Neural cell (in vitro differentiated cells): ENCODE data around the gene FGFBP2. TPM values are rescaled to one million over a fixed set of nuclear protein-coding genes. Genes with fewer than 3 reads are reported as not detected.

ENCODE experiments used
- H2AFZ ChIP-seq: fragments of 200-600, 300-800 bp; sonication (generic), shearing (Covaris generic); 2 replicates; pipeline ENCODE4 v1.6.0; 2014; ENCODE audit warnings: low read depth, mild to moderate bottlenecking, antibody characterized with exemption, low read length, moderate library complexity
- H3F3A ChIP-seq: fragments of 200-600 bp; shearing (Covaris generic); 2 replicates; pipeline ENCODE4 v1.6.1; 2016; ENCODE audit warnings: mild to moderate bottlenecking, moderate library complexity, mixed read lengths, antibody characterized with exemption, low read length; ENCODE audit not compliant: insufficient read depth, poor library complexity, severe bottlenecking
- H3K27ac ChIP-seq: fragments of 200-600, 300-800 bp; sonication (generic), shearing (Covaris generic); 2 replicates; pipeline ENCODE4 v1.5.1; 2014; ENCODE audit warnings: mild to moderate bottlenecking, low read length, moderate library complexity
- H3K27me3 ChIP-seq: fragments of 300-800, 200-600 bp; sonication (generic), shearing (Covaris generic); 2 replicates; pipeline ENCODE4 v1.6.0; 2014; ENCODE audit warnings: mild to moderate bottlenecking, low read depth, low read length, moderate library complexity; ENCODE audit not compliant: insufficient read depth
- H3K36me3 ChIP-seq: fragments of 300-800, 200-600 bp; sonication (generic), shearing (Covaris generic); 2 replicates; pipeline ENCODE4 v1.5.1; 2014; ENCODE audit warnings: mild to moderate bottlenecking, antibody characterized with exemption, low read length, moderate library complexity; ENCODE audit not compliant: insufficient read depth
- H3K4me2 ChIP-seq: fragments of 300-800, 200-600 bp; sonication (generic), shearing (Covaris generic); 2 replicates; pipeline ENCODE4 v1.6.0; 2014; ENCODE audit warnings: mild to moderate bottlenecking, low read length
- H3K4me3 ChIP-seq: fragments of 300-800, 200-600 bp; sonication (generic), shearing (Covaris generic); 2 replicates; pipeline ENCODE4 v1.5.1; 2014; ENCODE audit warnings: mild to moderate bottlenecking, low read length, moderate library complexity
- H3K79me2 ChIP-seq: fragments of 200-600 bp; shearing (Covaris generic); replicated peaks from 2 replicates; pipeline ENCODE4 v1.6.0; 2014; ENCODE audit warnings: mild to moderate bottlenecking, low read length, moderate library complexity; ENCODE audit not compliant: insufficient read depth
- H3K9ac ChIP-seq: fragments of 300-800, 200-600 bp; sonication (generic), shearing (Covaris generic); 2 replicates; pipeline ENCODE4 v1.6.1; 2016; ENCODE audit warnings: mild to moderate bottlenecking, low read length, mixed read lengths
- H3K9me2 ChIP-seq: fragments of 200-600 bp; shearing (Covaris generic); 2 replicates; pipeline ENCODE4 v1.6.1; 2016; ENCODE audit warnings: mild to moderate bottlenecking, low read length, mixed read lengths; ENCODE audit not compliant: insufficient read depth
- H3K9me3 ChIP-seq: fragments of 200-600, 300-800 bp; sonication (generic), shearing (Covaris generic); 2 replicates; pipeline ENCODE4 v1.6.1; 2016; ENCODE audit warnings: mild to moderate bottlenecking, mixed run types, low read length, moderate library complexity, mixed read lengths
- H4K20me1 ChIP-seq: fragments of 200-600 bp; shearing (Covaris generic); 2 replicates; pipeline ENCODE4 v1.6.1; 2016; ENCODE audit warnings: mild to moderate bottlenecking, mixed run types; ENCODE audit not compliant: insufficient read depth
- EP300 ChIP-seq: fragments of 450-650 bp; conservative IDR thresholded peaks from 2 replicates; pipeline ENCODE4 v1.6.1; 2014; ENCODE audit warnings: antibody characterized with exemption, mild to moderate bottlenecking, moderate library complexity; ENCODE audit not compliant: poor library complexity, severe bottlenecking
- EZH2 ChIP-seq: fragments of 200-600, 300-800 bp; shearing (Covaris generic), sonication (generic); IDR thresholded peaks from 2 replicates; pipeline ENCODE4 v1.6.1; 2014; ENCODE audit warnings: antibody characterized with exemption, low read length, borderline replicate concordance, mild to moderate bottlenecking; ENCODE audit not compliant: insufficient read depth, poor library complexity, severe bottlenecking
- MXI1 ChIP-seq: fragments of 450-650 bp; conservative IDR thresholded peaks from 2 replicates; pipeline ENCODE4 v1.6.1; 2014; ENCODE audit warnings: antibody characterized with exemption, mild to moderate bottlenecking; ENCODE audit not compliant: poor library complexity, severe bottlenecking
- POLR2AphosphoS5 ChIP-seq: IDR thresholded peaks from 2 replicates; pipeline ENCODE4 v1.6.1; 2012
- RAD21 ChIP-seq: fragments of 450-650 bp; conservative IDR thresholded peaks from 2 replicates; pipeline ENCODE4 v1.6.1; 2014; ENCODE audit warnings: antibody characterized with exemption, mild to moderate bottlenecking, moderate library complexity
- SMC3 ChIP-seq: fragments of 450-650 bp; conservative IDR thresholded peaks from 2 replicates; pipeline ENCODE4 v1.6.1; 2014; ENCODE audit warnings: antibody characterized with exemption, mild to moderate bottlenecking, moderate library complexity; ENCODE audit not compliant: poor library complexity
- TAF1 ChIP-seq: IDR thresholded peaks from 2 replicates; pipeline ENCODE4 v1.6.1; 2012; ENCODE audit warnings: low read depth
- polyA plus RNA-seq: library from polyadenylated mRNA; depleted of rRNA; stranded (reverse); fragments of >200 nt; gene quantifications from 2 replicates; pipeline ENCODE4 v1.2.3, GENCODE V29; 2014
- TF ChIP-seq, protein P1 (sequence below): fragments of 450-650 bp; IDR thresholded peaks from 2 replicates; pipeline ENCODE4 v1.5.1; 2014; ENCODE audit warnings: antibody characterized with exemption, mild to moderate bottlenecking, moderate library complexity; ENCODE audit not compliant: poor library complexity, severe bottlenecking
- TF ChIP-seq, protein P2 (sequence below): IDR thresholded peaks from 2 replicates; pipeline ENCODE4 v1.6.1; 2012; ENCODE audit warnings: borderline replicate concordance

Gene FGFBP2
- polyA plus RNA-seq, 1 donor from 2014 or later = not detected

GRCh38 chr4:15938640-15939039, 24.3 kb downstream of the FGFBP2 start, which contains the start of gene FGFBP1:
TSS of gene FGFBP1 (minus strand) at chr4:15938740. CDS start at chr4:15936632, 2,108 bp downstream.
- Histone ChIP-seq H3K4me3 (no peak within 1 kb of the TSS), H3K9me3 (no peaks in the 10 kb centered on the region), H3K79me2 (no peaks in the 10 kb centered on the region), H3K9ac (no peak within 1 kb of the TSS), H2AFZ (no peak within 1 kb of the TSS), H3K4me2 (no peak within 1 kb of the TSS), H3K27me3 (no peaks in the 10 kb centered on the region), H3K9me2 (no peaks in the 10 kb centered on the region), H3K27ac (no peak within 1 kb of the TSS), H3K36me3 (no peaks in the 10 kb centered on the region), H3F3A (no peaks in the 10 kb centered on the region), H4K20me1 (no peaks in the 10 kb centered on the region)
- no peak for TF ChIP-seq MXI1

DNA sequence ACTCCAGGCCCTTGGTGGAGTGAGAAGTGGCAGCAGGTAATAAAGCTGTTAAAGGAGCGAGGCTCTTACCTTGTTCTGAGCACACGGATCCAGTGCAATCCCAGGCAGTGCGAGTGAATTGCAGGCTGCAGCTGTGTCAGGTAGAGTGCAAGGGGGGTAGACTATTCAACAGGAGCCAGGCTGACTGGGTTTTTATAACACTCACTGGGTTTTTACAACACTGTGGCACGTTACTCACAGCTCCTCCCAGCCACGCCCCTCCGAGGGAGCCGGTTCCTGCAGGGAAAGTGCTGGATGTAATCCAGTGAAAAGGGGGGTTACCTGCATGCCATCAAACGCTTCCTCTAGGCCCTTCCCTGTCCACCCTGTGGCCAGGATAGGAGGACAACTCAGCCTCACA, 24.8 kb downstream of the FGFBP2 start:
- Histone ChIP-seq H3K4me3 (no peak overlapping the region), H3K9me2 (no peaks in the 10 kb centered on the region), H2AFZ (no peak overlapping the region), H3K36me3 (no peaks in the 10 kb centered on the region), H3K9me3 (no peaks in the 10 kb centered on the region), H3K27me3 (no peaks in the 10 kb centered on the region), H3K27ac (no peak overlapping the region), H3K79me2 (no peaks in the 10 kb centered on the region), H3K9ac (no peak overlapping the region), H4K20me1 (no peaks in the 10 kb centered on the region), H3F3A (no peaks in the 10 kb centered on the region), H3K4me2 (no peak overlapping the region)
- TF ChIP-seq EZH2 = no peak
- TF ChIP-seq MXI1 = no peak
- TF ChIP-seq TAF1 = no peak
- no peak for TF ChIP-seq RAD21
- TF ChIP-seq, protein P1, sequence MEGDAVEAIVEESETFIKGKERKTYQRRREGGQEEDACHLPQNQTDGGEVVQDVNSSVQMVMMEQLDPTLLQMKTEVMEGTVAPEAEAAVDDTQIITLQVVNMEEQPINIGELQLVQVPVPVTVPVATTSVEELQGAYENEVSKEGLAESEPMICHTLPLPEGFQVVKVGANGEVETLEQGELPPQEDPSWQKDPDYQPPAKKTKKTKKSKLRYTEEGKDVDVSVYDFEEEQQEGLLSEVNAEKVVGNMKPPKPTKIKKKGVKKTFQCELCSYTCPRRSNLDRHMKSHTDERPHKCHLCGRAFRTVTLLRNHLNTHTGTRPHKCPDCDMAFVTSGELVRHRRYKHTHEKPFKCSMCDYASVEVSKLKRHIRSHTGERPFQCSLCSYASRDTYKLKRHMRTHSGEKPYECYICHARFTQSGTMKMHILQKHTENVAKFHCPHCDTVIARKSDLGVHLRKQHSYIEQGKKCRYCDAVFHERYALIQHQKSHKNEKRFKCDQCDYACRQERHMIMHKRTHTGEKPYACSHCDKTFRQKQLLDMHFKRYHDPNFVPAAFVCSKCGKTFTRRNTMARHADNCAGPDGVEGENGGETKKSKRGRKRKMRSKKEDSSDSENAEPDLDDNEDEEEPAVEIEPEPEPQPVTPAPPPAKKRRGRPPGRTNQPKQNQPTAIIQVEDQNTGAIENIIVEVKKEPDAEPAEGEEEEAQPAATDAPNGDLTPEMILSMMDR = no peak
- no peak for TF ChIP-seq SMC3

GRCh38 chr4:15936495-15936894, 26.5 kb downstream of the FGFBP2 start:
- Histone ChIP-seq H3K79me2 (no peaks in the 10 kb centered on the region), H3K36me3 (no peaks in the 10 kb centered on the region), H3F3A (no peaks in the 10 kb centered on the region), H2AFZ (no peak overlapping the region), H3K9me3 (no peaks in the 10 kb centered on the region), H4K20me1 (no peaks in the 10 kb centered on the region), H3K9ac (no peak overlapping the region), H3K4me2 (no peak overlapping the region), H3K9me2 (no peaks in the 10 kb centered on the region), H3K4me3 (no peak overlapping the region), H3K27me3 (no peaks in the 10 kb centered on the region), H3K27ac (no peak overlapping the region)
- TF ChIP-seq, protein P2, sequence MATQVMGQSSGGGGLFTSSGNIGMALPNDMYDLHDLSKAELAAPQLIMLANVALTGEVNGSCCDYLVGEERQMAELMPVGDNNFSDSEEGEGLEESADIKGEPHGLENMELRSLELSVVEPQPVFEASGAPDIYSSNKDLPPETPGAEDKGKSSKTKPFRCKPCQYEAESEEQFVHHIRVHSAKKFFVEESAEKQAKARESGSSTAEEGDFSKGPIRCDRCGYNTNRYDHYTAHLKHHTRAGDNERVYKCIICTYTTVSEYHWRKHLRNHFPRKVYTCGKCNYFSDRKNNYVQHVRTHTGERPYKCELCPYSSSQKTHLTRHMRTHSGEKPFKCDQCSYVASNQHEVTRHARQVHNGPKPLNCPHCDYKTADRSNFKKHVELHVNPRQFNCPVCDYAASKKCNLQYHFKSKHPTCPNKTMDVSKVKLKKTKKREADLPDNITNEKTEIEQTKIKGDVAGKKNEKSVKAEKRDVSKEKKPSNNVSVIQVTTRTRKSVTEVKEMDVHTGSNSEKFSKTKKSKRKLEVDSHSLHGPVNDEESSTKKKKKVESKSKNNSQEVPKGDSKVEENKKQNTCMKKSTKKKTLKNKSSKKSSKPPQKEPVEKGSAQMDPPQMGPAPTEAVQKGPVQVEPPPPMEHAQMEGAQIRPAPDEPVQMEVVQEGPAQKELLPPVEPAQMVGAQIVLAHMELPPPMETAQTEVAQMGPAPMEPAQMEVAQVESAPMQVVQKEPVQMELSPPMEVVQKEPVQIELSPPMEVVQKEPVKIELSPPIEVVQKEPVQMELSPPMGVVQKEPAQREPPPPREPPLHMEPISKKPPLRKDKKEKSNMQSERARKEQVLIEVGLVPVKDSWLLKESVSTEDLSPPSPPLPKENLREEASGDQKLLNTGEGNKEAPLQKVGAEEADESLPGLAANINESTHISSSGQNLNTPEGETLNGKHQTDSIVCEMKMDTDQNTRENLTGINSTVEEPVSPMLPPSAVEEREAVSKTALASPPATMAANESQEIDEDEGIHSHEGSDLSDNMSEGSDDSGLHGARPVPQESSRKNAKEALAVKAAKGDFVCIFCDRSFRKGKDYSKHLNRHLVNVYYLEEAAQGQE = no peak
- no peak for TF ChIP-seq EP300
- no peak for TF ChIP-seq EZH2
- TF ChIP-seq POLR2AphosphoS5 = no peak
- TF ChIP-seq, protein P1 = no peak
